ENCODE data around the gene COL18A1. TPM values are rescaled to one million over a fixed set of nuclear protein-coding genes. Genes with fewer than 3 reads are reported as not detected.

COL18A1 gene
- total and polyA plus RNA-seq, 2 donors from 2014 or later: 150 to 316 TPM

GRCh38 chr21:45477176-45478114, 72.5 kb downstream of the COL18A1 start:
- peaks cover 2% of the 10 kb centered on the region for H3K27me3 ChIP-seq (ENCODE audit: control insufficient read depth, insufficient read depth, low read length)
- peaks cover 10 to 41% (median 24%) of the 10 kb centered on the region in 3 donors for H3K36me3 ChIP-seq (ENCODE audit: control insufficient read depth in 2 of 3, insufficient read depth in 3 of 3, low read length in 3 of 3)
- no peak for TF ChIP-seq CTCF (IDR thresholded peaks at IDR 0.05; ENCODE audit: borderline replicate concordance, extremely low read depth, insufficient read depth)
- FAIRE-seq (no peak), DNase-seq (peak in 1 of 5 donors; percentile 74)
- peak overlapping the region in 1 of 2 donors; percentile 15 for H3K27ac ChIP-seq (ENCODE audit: low read depth in 2 of 2, low read length in 2 of 2)
- no peak overlapping the region for H3K9ac ChIP-seq (ENCODE audit: low read length in 3 of 3)
- H3K4me1 ChIP-seq (ENCODE audit: control insufficient read depth in 2 of 3, insufficient read depth in 2 of 3, low read depth in 1 of 3, low read length in 3 of 3): peaks cover 0 to 13% (median 0%) of the 10 kb centered on the region in 3 donors
- intact Hi-C loops (cut with DNase I): no loop called here
- peaks cover 0 to 2% (median 0%) of the 10 kb centered on the region in 3 donors for H3K9me3 ChIP-seq (ENCODE audit: control insufficient read depth in 2 of 3, insufficient read depth in 1 of 3, low read length in 3 of 3)
- no peak overlapping the region for H3K4me3 ChIP-seq (ENCODE audit: low read length in 3 of 3)

GRCh38 chr21:45478115-45478801, 73.3 kb downstream of the COL18A1 start:
- H3K27ac ChIP-seq (ENCODE audit: low read depth in 2 of 2, low read length in 2 of 2): peak overlapping the region; percentile 15 to 34
- H3K36me3 ChIP-seq (ENCODE audit: control insufficient read depth in 2 of 3, insufficient read depth in 3 of 3, low read length in 3 of 3): peaks cover 10 to 47% (median 24%) of the 10 kb centered on the region in 3 donors
- intact Hi-C loops (cut with DNase I): no loop called here
- H3K9me3 ChIP-seq (ENCODE audit: control insufficient read depth in 2 of 3, insufficient read depth in 1 of 3, low read length in 3 of 3): peaks cover 0 to 2% (median 0%) of the 10 kb centered on the region in 3 donors
- H3K4me1 ChIP-seq (ENCODE audit: control insufficient read depth in 2 of 3, insufficient read depth in 2 of 3, low read depth in 1 of 3, low read length in 3 of 3): peaks cover 0 to 6% (median 0%) of the 10 kb centered on the region in 3 donors
- DNase-seq: peak in 4 of 5 donors; percentile 75 to 84 (median 80)
- peaks cover 2% of the 10 kb centered on the region for H3K27me3 ChIP-seq (ENCODE audit: control insufficient read depth, insufficient read depth, low read length)
- H3K4me3 ChIP-seq (ENCODE audit: low read length in 3 of 3): peak overlapping the region in 1 of 3 donors; percentile 11
- no peak for FAIRE-seq
- H3K9ac ChIP-seq (ENCODE audit: low read length in 3 of 3): no peak overlapping the region
- TF ChIP-seq CTCF (IDR thresholded peaks at IDR 0.05; ENCODE audit: borderline replicate concordance, extremely low read depth, insufficient read depth): peak; percentile 62

- DNase-seq: peak in 1 of 5 donors; percentile 66
- Histone ChIP-seq H3K9ac (ENCODE audit: low read length in 3 of 3) (no peak overlapping the region), H3K27me3 (ENCODE audit: control insufficient read depth, insufficient read depth, low read length) (peaks cover 1% of the 10 kb centered on the region), H3K36me3 (ENCODE audit: control insufficient read depth in 2 of 3, insufficient read depth in 3 of 3, low read length in 3 of 3) (peaks cover 12 to 54% (median 29%) of the 10 kb centered on the region in 3 donors), H3K27ac (ENCODE audit: low read depth in 2 of 2, low read length in 2 of 2) (no peak overlapping the region), H3K9me3 (ENCODE audit: control insufficient read depth in 2 of 3, insufficient read depth in 1 of 3, low read length in 3 of 3) (peaks cover 0 to 2% (median 0%) of the 10 kb centered on the region in 3 donors), H3K4me3 (ENCODE audit: low read length in 3 of 3) (no peak overlapping the region), H3K4me1 (ENCODE audit: control insufficient read depth in 2 of 3, insufficient read depth in 2 of 3, low read depth in 1 of 3, low read length in 3 of 3) (peaks cover 0 to 6% (median 0%) of the 10 kb centered on the region in 3 donors)
- TF ChIP-seq CTCF (IDR thresholded peaks at IDR 0.05; ENCODE audit: borderline replicate concordance, extremely low read depth, insufficient read depth): no peak
- no peak for FAIRE-seq
- intact Hi-C loops (cut with DNase I): no loop called here
These were observed 74.1 kb downstream of the COL18A1 start for GRCh38 chr21:45478816-45479669.

Measured in kidney (tissue), 14 donors.